ENCODE results near the gene KCNN3.

DNA sequence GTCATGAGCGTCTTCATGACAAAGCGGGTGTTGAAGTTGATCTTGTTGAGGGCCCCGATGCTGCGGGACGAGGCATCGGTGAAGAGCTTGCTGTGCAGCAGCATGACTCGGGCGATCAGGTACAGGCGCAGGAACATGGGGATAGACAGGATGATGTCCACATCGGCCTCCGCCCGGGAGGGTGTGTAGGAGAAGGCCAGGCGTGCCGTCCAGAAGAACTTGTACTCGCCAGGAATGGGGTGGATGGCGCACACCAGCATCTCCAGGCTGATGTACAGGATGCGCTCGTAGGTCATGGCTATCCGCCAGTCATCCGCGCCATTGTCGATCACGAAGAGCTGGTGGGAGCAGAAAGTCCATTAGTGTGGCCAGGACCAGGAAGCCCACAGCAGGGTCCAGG is 98.0 kb downstream of the KCNN3 start:
- TF ChIP-seq EP300 (IDR thresholded peaks at IDR 0.05) = no peak
- TF ChIP-seq, protein P1, sequence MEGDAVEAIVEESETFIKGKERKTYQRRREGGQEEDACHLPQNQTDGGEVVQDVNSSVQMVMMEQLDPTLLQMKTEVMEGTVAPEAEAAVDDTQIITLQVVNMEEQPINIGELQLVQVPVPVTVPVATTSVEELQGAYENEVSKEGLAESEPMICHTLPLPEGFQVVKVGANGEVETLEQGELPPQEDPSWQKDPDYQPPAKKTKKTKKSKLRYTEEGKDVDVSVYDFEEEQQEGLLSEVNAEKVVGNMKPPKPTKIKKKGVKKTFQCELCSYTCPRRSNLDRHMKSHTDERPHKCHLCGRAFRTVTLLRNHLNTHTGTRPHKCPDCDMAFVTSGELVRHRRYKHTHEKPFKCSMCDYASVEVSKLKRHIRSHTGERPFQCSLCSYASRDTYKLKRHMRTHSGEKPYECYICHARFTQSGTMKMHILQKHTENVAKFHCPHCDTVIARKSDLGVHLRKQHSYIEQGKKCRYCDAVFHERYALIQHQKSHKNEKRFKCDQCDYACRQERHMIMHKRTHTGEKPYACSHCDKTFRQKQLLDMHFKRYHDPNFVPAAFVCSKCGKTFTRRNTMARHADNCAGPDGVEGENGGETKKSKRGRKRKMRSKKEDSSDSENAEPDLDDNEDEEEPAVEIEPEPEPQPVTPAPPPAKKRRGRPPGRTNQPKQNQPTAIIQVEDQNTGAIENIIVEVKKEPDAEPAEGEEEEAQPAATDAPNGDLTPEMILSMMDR (IDR thresholded peaks at IDR 0.05) = no peak

Data from esophagus muscularis mucosa (tissue), 3 donors.